Measurements from ENCODE around the gene NME8.

Gene NME8

DNA sequence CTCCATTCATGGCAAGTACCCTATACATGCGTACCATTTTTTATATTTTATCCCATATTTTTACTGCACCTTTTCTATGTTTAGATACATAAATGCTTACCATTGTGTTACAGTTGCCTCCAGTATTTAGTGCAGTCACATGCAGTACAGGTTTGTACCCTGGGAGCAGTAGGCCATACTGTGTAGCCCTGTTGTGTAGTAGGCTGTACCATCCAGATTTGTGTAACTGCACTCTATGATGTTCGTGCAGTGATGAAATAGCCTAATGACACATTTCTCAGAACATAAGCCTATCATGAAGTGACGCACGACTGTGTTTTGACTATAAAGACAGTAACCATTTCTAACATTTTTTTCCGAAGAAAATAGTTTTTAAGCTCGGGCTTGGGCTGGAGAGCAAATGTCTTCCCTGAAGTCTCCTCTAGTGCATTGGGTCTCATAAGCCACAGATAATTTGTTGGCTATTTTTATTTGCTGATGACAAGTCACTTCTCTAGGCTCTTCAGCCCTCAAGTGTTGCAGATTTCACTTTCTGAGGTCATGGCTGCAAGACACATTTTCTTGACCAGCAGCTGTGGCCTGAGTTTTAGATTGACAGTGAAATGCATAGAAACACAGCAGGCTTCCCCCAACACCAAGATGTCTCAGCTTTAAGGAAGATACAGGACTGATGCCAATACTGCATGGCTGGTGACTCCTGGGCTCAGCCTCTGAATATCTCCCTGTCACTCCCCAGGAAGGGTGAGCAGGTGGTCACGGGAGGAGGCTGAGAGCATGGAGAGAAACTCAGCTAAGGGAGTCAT lies 98.9 kb downstream of the NME8 start:
- H3K9ac ChIP-seq (ENCODE audit: low read length): no peak overlapping the region
- no peaks in the 10 kb centered on the region; the same call in 1 of the 2 replicates for H3K36me3 ChIP-seq (replicated peaks; ENCODE audit: insufficient read depth, low read length)
- no peak overlapping the region for H2AFZ ChIP-seq (ENCODE audit: low read length)
- no peak overlapping the region for H3K4me3 ChIP-seq (ENCODE audit: low read length)
- TF ChIP-seq EZH2phosphoT487 (IDR thresholded peaks at IDR 0.05; ENCODE audit: low read length): no peak
- TF ChIP-seq EZH2 (optimal IDR thresholded peaks at IDR 0.05; ENCODE audit: low read depth, low read length): no peak
- no peak for TF ChIP-seq CTCF (IDR thresholded peaks at IDR 0.05; ENCODE audit: low read length)
- H3F3A ChIP-seq (ENCODE audit: insufficient read depth, low read length): no peaks in the 10 kb centered on the region
- no peaks in the 10 kb centered on the region for H4K20me1 ChIP-seq (ENCODE audit: insufficient read depth, low read length)
- no peaks in the 10 kb centered on the region for H3K27me3 ChIP-seq (replicated peaks; ENCODE audit: insufficient read depth, low read length)
- H3K4me2 ChIP-seq (ENCODE audit: low read depth, low read length): no peak overlapping the region
- DNase-seq: no peak
- H3K9me3 ChIP-seq (replicated peaks; ENCODE audit: insufficient read depth, low read length): no peaks in the 10 kb centered on the region
- H3K9me2 ChIP-seq (replicated peaks; ENCODE audit: insufficient read depth, low read length): no peaks in the 10 kb centered on the region
- H3K27ac ChIP-seq (ENCODE audit: low read length): no peak overlapping the region
- H3K4me1 ChIP-seq (ENCODE audit: low read length): 0 out of 2 replicates have a peak, but pooled peaks cover 2% of the 10 kb centered on the region
- peaks cover 28% of the 10 kb centered on the region for H3K79me2 ChIP-seq (ENCODE audit: low read length)

DNA sequence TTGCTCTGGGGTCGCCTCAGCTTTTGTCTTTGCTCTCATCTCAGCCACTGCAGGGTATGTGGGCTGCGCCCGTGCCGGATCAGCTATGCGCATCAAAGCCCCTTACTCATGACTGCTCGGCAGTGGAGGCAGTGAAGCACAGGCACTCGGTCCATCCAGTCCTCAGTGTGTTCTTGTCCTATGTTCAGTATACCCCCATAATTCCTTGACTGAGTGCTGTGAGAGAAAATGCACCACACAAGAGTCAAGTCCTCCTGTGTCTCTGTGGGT lies 99.5 kb downstream of the NME8 start:
- Histone ChIP-seq H4K20me1 (ENCODE audit: insufficient read depth, low read length) (no peaks in the 10 kb centered on the region), H3K27me3 (replicated peaks; ENCODE audit: insufficient read depth, low read length) (no peaks in the 10 kb centered on the region), H3K4me1 (ENCODE audit: low read length) (0 out of 2 replicates have a peak, but pooled peaks cover 2% of the 10 kb centered on the region), H3K9ac (ENCODE audit: low read length) (no peak overlapping the region), H2AFZ (ENCODE audit: low read length) (no peak overlapping the region), H3K36me3 (replicated peaks; ENCODE audit: insufficient read depth, low read length) (no peaks in the 10 kb centered on the region; the same call in 1 of the 2 replicates), H3K27ac (ENCODE audit: low read length) (no peak overlapping the region), H3K9me2 (replicated peaks; ENCODE audit: insufficient read depth, low read length) (no peaks in the 10 kb centered on the region), H3K9me3 (replicated peaks; ENCODE audit: insufficient read depth, low read length) (no peaks in the 10 kb centered on the region), H3K4me2 (ENCODE audit: low read depth, low read length) (no peak overlapping the region), H3F3A (ENCODE audit: insufficient read depth, low read length) (no peaks in the 10 kb centered on the region), H3K4me3 (ENCODE audit: low read length) (no peak overlapping the region), H3K79me2 (ENCODE audit: low read length) (peaks cover 25% of the 10 kb centered on the region)
- no peak for DNase-seq
- TF ChIP-seq CTCF (IDR thresholded peaks at IDR 0.05; ENCODE audit: low read length) (no peak), EZH2phosphoT487 (IDR thresholded peaks at IDR 0.05; ENCODE audit: low read length) (no peak), EZH2 (optimal IDR thresholded peaks at IDR 0.05; ENCODE audit: low read depth, low read length) (no peak)
